Left ventricle myocardium inferior (tissue), 1 donor: ENCODE results near the gene TBRG4. TPM values are rescaled to one million over a fixed set of nuclear protein-coding genes. Genes with fewer than 3 reads are reported as not detected.

Source experiments
- DNase-seq: peaks from one replicate; pipeline ENCODE4 v3.0.0-alpha.2; 2020
- H3K27ac ChIP-seq: fragments of 200-600 bp; replicated peaks from 2 replicates; pipeline ENCODE4 v1.8.0; 2021
- H3K27me3 ChIP-seq: fragments of 200-600 bp; 2 replicates; pipeline ENCODE4 v1.8.0; 2021; ENCODE audit warnings: low read depth
- H3K36me3 ChIP-seq: fragments of 200-600 bp; 2 replicates; pipeline ENCODE4 v1.8.0; 2021
- H3K4me1 ChIP-seq: fragments of 200-600 bp; 2 replicates; pipeline ENCODE4 v1.8.0; 2021
- H3K4me3 ChIP-seq: fragments of 200-600 bp; 2 replicates; pipeline ENCODE4 v1.8.0; 2021; ENCODE audit warnings: mild to moderate bottlenecking, moderate library complexity
- H3K9me3 ChIP-seq: fragments of 200-600 bp; replicated peaks from 2 replicates; pipeline ENCODE4 v1.8.0; 2021
- CTCF ChIP-seq: fragments of 200-600 bp; IDR thresholded peaks from 2 replicates; pipeline ENCODE4 v1.8.0; 2021; ENCODE audit warnings: antibody characterized with exemption, mild to moderate bottlenecking, borderline replicate concordance
- intact Hi-C: fragments of 100-400 bp; cut with micrococcal nuclease; formaldehyde crosslinking; loops from one replicate; pipeline ENCODE4 v1.11.0; 2022
- total RNA-seq: library from RNA; stranded (reverse); fragmentation: NEBNext Ultra II Directional; extraction: Animal tissue kit (Norgen Biotek cat#: 25700); gene quantifications from one replicate; pipeline ENCODE4 v1.2.1, GENCODE V29; 2021
- donor health status: DM: no; HTN: yes; CAD: no; lungs with severe emphysema.

The TBRG4 gene
- total RNA-seq, 1 donor from 2014 or later: 79.3 TPM

GRCh38 chr7:45153233-45153632 is 41.7 kb upstream of the TBRG4 start:
- no peaks in the 10 kb centered on the region for H3K9me3 ChIP-seq
- H3K4me3 ChIP-seq: no peak overlapping the region
- DNase-seq: no peak
- peaks cover 12% of the 10 kb centered on the region for H3K4me1 ChIP-seq
- TF ChIP-seq CTCF: no peak
- intact Hi-C loops: loop anchor here (5.0 kb wide), 1 partner anchor 114 kb away; no protein-coding TSS in a partner anchor
- no peaks in the 10 kb centered on the region for H3K36me3 ChIP-seq
- H3K27me3 ChIP-seq: peaks cover 44% of the 10 kb centered on the region
- H3K27ac ChIP-seq: no peak overlapping the region

- no peak for TF ChIP-seq CTCF
- intact Hi-C loops: loop anchor here (5.0 kb wide), 1 partner anchor 115 kb away; no protein-coding TSS in a partner anchor
- no peaks in the 10 kb centered on the region for H3K9me3 ChIP-seq
These were observed 40.5 kb upstream of the TBRG4 start for GRCh38 chr7:45151967-45152366.

GRCh38 chr7:45151131-45151684 is 39.7 kb upstream of the TBRG4 start:
- no peak for TF ChIP-seq CTCF
- no peaks in the 10 kb centered on the region for H3K36me3 ChIP-seq
- H3K27me3 ChIP-seq: peaks cover 42% of the 10 kb centered on the region
- no peak for DNase-seq
- H3K4me3 ChIP-seq: no peak overlapping the region
- no peaks in the 10 kb centered on the region for H3K9me3 ChIP-seq
- H3K4me1 ChIP-seq: peaks cover 7% of the 10 kb centered on the region
- H3K27ac ChIP-seq: no peak overlapping the region
- intact Hi-C loops: loop anchor here (5.0 kb wide), 1 partner anchor 116 kb away; no protein-coding TSS in a partner anchor

More at GRCh38 chr7:45151967-45152366, 40.5 kb upstream of the TBRG4 start:
- H3K36me3 ChIP-seq: no peaks in the 10 kb centered on the region
- DNase-seq: no peak
- no peak overlapping the region for H3K4me3 ChIP-seq
- peaks cover 42% of the 10 kb centered on the region for H3K27me3 ChIP-seq
- no peak overlapping the region for H3K27ac ChIP-seq
- peaks cover 7% of the 10 kb centered on the region for H3K4me1 ChIP-seq

GRCh38 chr7:45150199-45150598 is 38.7 kb upstream of the TBRG4 start:
- no peaks in the 10 kb centered on the region for H3K9me3 ChIP-seq
- no peaks in the 10 kb centered on the region for H3K36me3 ChIP-seq
- no peak overlapping the region for H3K27ac ChIP-seq
- intact Hi-C loops: loop anchor here (5.0 kb wide), 1 partner anchor 117 kb away; no protein-coding TSS in a partner anchor
- DNase-seq: no peak
- H3K27me3 ChIP-seq: peaks cover 49% of the 10 kb centered on the region
- H3K4me3 ChIP-seq: no peak overlapping the region
- TF ChIP-seq CTCF: no peak
- H3K4me1 ChIP-seq: peaks cover 7% of the 10 kb centered on the region

- DNase-seq: no peak
- Histone ChIP-seq H3K9me3 (no peaks in the 10 kb centered on the region), H3K27ac (no peak overlapping the region), H3K4me3 (no peak overlapping the region), H3K27me3 (peaks cover 55% of the 10 kb centered on the region), H3K36me3 (no peaks in the 10 kb centered on the region), H3K4me1 (peaks cover 3% of the 10 kb centered on the region)
- TF ChIP-seq CTCF: no peak
- intact Hi-C loops: loop anchor here (5.0 kb wide), 1 partner anchor 118 kb away; no protein-coding TSS in a partner anchor
These were observed 38.1 kb upstream of the TBRG4 start for GRCh38 chr7:45149606-45150005.
